ENCODE results near the gene ACSS2.
A peak's percentile ranks its signal among the peaks of the same experiment; 100 is the strongest.

Gene ACSS2

GRCh38 chr20:34876406-34877282 is at the start of gene ACSS2:
TSS of gene ACSS2 (plus strand) at chr20:34876612. CDS start at chr20:34876646, 34 bp downstream.
- H3K4me2 ChIP-seq: peak within 1 kb of the TSS; percentile 63
- H3K27ac ChIP-seq: no peak within 1 kb of the TSS
- no peaks in the 10 kb centered on the region for H3K79me2 ChIP-seq (ENCODE audit: insufficient read depth, low read depth)
- H3K9ac ChIP-seq: peak within 1 kb of the TSS; percentile 63; the same call in 1 of the 2 replicates
- no peaks in the 10 kb centered on the region for H3K27me3 ChIP-seq (ENCODE audit: insufficient read depth, low read depth)
- no peaks in the 10 kb centered on the region for H4K20me1 ChIP-seq (ENCODE audit: insufficient read depth)
- peak within 1 kb of the TSS; percentile 93 for H2AFZ ChIP-seq (ENCODE audit: low read depth)
- TF ChIP-seq CTCF (conservative IDR thresholded peaks at IDR 0.05; ENCODE audit: low read depth, low read length): no peak
- no peaks in the 10 kb centered on the region for H3K36me3 ChIP-seq (ENCODE audit: insufficient read depth)
- H3K4me3 ChIP-seq (IDR thresholded peaks at IDR 0.05; ENCODE audit: insufficient read depth, low read depth, low read length): no peak within 1 kb of the TSS
- peaks cover 34% of the 10 kb centered on the region for H3K4me1 ChIP-seq (ENCODE audit: low read depth, poor library complexity, severe bottlenecking)

- H2AFZ ChIP-seq (ENCODE audit: low read depth): no peak overlapping the region
- no peak for TF ChIP-seq CTCF (conservative IDR thresholded peaks at IDR 0.05; ENCODE audit: low read depth, low read length)
Measured at GRCh38 chr20:34829191-34829590, 47.2 kb upstream of the ACSS2 start.

GRCh38 chr20:34831936-34832335 is 44.5 kb upstream of the ACSS2 start:
- Histone ChIP-seq H3K9ac (no peak overlapping the region), H3K36me3 (ENCODE audit: insufficient read depth) (no peaks in the 10 kb centered on the region), H3K4me2 (no peak overlapping the region), H4K20me1 (ENCODE audit: insufficient read depth) (no peaks in the 10 kb centered on the region), H3K79me2 (ENCODE audit: insufficient read depth, low read depth) (no peaks in the 10 kb centered on the region), H3K4me1 (ENCODE audit: low read depth, poor library complexity, severe bottlenecking) (peaks cover 3% of the 10 kb centered on the region), H2AFZ (ENCODE audit: low read depth) (no peak overlapping the region), H3K27me3 (ENCODE audit: insufficient read depth, low read depth) (peaks cover 5% of the 10 kb centered on the region; the same call in 1 of the 2 replicates), H3K4me3 (IDR thresholded peaks at IDR 0.05; ENCODE audit: insufficient read depth, low read depth, low read length) (no peak overlapping the region), H3K27ac (no peak overlapping the region)
- no peak for TF ChIP-seq CTCF (conservative IDR thresholded peaks at IDR 0.05; ENCODE audit: low read depth, low read length)

More at GRCh38 chr20:34829191-34829590, 47.2 kb upstream of the ACSS2 start:
- H3K79me2 ChIP-seq (ENCODE audit: insufficient read depth, low read depth): peaks cover 7% of the 10 kb centered on the region; the same call in 1 of the 2 replicates
- H3K4me2 ChIP-seq: no peak overlapping the region
- H3K27me3 ChIP-seq (ENCODE audit: insufficient read depth, low read depth): peaks cover 5% of the 10 kb centered on the region; the same call in 1 of the 2 replicates
- no peaks in the 10 kb centered on the region for H3K36me3 ChIP-seq (ENCODE audit: insufficient read depth)
- no peaks in the 10 kb centered on the region for H4K20me1 ChIP-seq (ENCODE audit: insufficient read depth)
- H3K27ac ChIP-seq: no peak overlapping the region
- no peak overlapping the region for H3K9ac ChIP-seq
- no peak overlapping the region for H3K4me3 ChIP-seq (IDR thresholded peaks at IDR 0.05; ENCODE audit: insufficient read depth, low read depth, low read length)
- H3K4me1 ChIP-seq (ENCODE audit: low read depth, poor library complexity, severe bottlenecking): peaks cover 7% of the 10 kb centered on the region

GRCh38 chr20:34834459-34834893 is 41.9 kb upstream of the ACSS2 start:
- Histone ChIP-seq H3K27ac (no peak overlapping the region), H3K9ac (no peak overlapping the region), H3K4me3 (IDR thresholded peaks at IDR 0.05; ENCODE audit: insufficient read depth, low read depth, low read length) (no peak overlapping the region), H2AFZ (ENCODE audit: low read depth) (peak overlapping the region; percentile 28; the same call in 1 of the 2 replicates), H3K4me2 (peak overlapping the region; percentile 27; the same call in 1 of the 2 replicates), H3K79me2 (ENCODE audit: insufficient read depth, low read depth) (no peaks in the 10 kb centered on the region), H3K36me3 (ENCODE audit: insufficient read depth) (no peaks in the 10 kb centered on the region), H3K27me3 (ENCODE audit: insufficient read depth, low read depth) (peaks cover 5% of the 10 kb centered on the region; the same call in 1 of the 2 replicates), H4K20me1 (ENCODE audit: insufficient read depth) (no peaks in the 10 kb centered on the region), H3K4me1 (ENCODE audit: low read depth, poor library complexity, severe bottlenecking) (peaks cover 3% of the 10 kb centered on the region)
- TF ChIP-seq CTCF (conservative IDR thresholded peaks at IDR 0.05; ENCODE audit: low read depth, low read length): peak; percentile 82

All from KMS-11 (cell line).